ENCODE measurements around the gene LHX5. TPM values are rescaled to one million over a fixed set of nuclear protein-coding genes. Genes with fewer than 3 reads are reported as not detected.

LHX5 gene
- total RNA-seq, 4 donors from 2014 or later, result not detected

DNA sequence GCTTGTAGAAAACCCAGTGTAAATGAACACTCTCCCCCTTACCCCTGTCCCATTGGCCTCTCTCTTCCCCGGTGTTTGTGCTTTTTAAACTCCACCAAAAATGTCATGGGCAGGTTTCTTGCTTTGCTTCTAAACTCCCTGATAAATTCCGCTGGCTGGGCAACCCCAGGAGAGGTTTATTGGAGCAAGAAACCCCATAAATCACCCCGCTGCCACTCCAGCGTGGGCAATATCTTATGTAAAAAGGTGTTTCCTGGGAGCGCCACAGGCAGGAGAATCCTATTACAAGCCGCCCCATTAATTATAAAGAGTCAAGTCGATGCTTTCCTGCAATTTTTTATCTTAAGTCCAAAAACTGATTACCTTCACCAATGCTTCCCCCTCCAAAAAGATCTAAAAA is 22.8 kb downstream of the LHX5 start:
- H3K4me1 ChIP-seq, result no peaks in the 10 kb centered on the region
- H3K36me3 ChIP-seq, result no peaks in the 10 kb centered on the region
- H3K4me3 ChIP-seq, result no peak overlapping the region
- TF ChIP-seq POLR2A (IDR thresholded peaks at IDR 0.05), result no peak
- no peak for TF ChIP-seq CTCF (IDR thresholded peaks at IDR 0.05)
- no peaks in the 10 kb centered on the region for H3K9me3 ChIP-seq
- no peaks in the 10 kb centered on the region for H3K27me3 ChIP-seq
- no peak overlapping the region for H3K27ac ChIP-seq
- no peak for DNase-seq

DNA sequence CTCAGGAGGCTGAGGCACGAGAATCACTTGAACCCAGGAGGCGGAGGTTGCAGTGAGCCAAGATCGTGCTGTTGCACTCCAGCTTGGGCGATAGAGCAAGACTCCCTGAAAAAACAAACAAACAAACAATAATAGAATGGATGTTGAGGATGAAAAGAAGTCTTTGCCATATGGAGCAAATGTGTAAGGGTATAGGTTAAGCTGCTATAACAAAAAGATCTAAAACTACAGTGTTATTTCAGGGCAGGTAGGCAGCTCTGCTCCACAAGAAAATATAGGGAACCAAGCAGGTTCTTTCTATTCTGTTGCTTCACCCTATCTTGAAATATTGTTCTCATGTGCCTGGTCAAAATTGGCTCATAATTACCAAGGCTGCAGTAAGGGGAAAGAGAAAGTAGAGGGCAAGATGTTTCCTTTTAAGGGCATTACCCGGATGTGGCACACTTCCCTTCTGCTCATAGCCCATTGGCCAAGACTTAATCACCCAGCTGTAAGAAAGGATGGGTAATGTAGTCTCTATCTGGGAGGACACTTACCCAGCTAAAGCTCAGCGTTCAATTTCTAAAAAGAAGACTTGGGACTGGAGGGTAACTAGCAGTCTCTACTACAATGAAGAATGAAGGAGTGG is 26.0 kb downstream of the LHX5 start:
- Histone ChIP-seq H3K27ac (no peak overlapping the region), H3K4me1 (no peaks in the 10 kb centered on the region), H3K4me3 (no peak overlapping the region), H3K9me3 (no peaks in the 10 kb centered on the region), H3K36me3 (no peaks in the 10 kb centered on the region), H3K27me3 (no peaks in the 10 kb centered on the region)
- DNase-seq, result no peak
- TF ChIP-seq POLR2A (IDR thresholded peaks at IDR 0.05) (no peak), CTCF (IDR thresholded peaks at IDR 0.05) (no peak)

DNA sequence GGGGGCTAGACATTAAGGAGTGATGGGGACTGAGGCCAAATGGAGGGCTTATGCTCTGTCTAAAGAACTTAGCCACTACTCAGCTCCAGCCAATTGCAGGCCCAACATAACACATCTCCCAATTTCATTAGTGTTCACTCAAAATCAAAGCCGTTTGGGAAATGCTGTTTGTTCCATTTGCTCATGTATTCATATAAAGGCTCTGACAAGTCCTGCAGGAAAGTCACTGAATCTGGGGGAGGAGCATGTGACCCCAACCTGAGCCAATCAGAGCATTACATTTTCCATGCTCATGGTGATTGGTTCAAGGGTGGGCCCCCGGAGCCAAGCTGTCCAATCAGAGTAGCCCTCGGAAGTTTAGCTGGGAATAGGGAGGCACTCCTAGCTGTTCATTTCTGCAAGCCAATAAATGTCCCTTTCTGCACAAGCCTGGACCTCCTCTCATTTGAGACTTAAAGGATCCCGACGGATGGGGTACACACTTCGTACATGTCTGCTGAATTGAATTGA is 28.6 kb downstream of the LHX5 start:
- H3K27me3 ChIP-seq, result no peaks in the 10 kb centered on the region

GRCh38 chr12:113440947-113441782 is 30.5 kb downstream of the LHX5 start:
- Histone ChIP-seq H3K27me3 (no peaks in the 10 kb centered on the region), H3K27ac (no peak overlapping the region), H3K4me1 (no peaks in the 10 kb centered on the region), H3K36me3 (no peaks in the 10 kb centered on the region), H3K4me3 (no peak overlapping the region), H3K9me3 (no peaks in the 10 kb centered on the region)
- no peak for DNase-seq
- TF ChIP-seq POLR2A (IDR thresholded peaks at IDR 0.05) (no peak), CTCF (IDR thresholded peaks at IDR 0.05) (no peak)

More for the DNA sequence above, 28.6 kb downstream of the LHX5 start:
- TF ChIP-seq POLR2A (IDR thresholded peaks at IDR 0.05), result no peak
- no peak for TF ChIP-seq CTCF (IDR thresholded peaks at IDR 0.05)
- Histone ChIP-seq H3K9me3 (no peaks in the 10 kb centered on the region), H3K4me3 (no peak overlapping the region), H3K4me1 (no peaks in the 10 kb centered on the region), H3K36me3 (no peaks in the 10 kb centered on the region), H3K27ac (no peak overlapping the region)
- DNase-seq, result no peak

DNA sequence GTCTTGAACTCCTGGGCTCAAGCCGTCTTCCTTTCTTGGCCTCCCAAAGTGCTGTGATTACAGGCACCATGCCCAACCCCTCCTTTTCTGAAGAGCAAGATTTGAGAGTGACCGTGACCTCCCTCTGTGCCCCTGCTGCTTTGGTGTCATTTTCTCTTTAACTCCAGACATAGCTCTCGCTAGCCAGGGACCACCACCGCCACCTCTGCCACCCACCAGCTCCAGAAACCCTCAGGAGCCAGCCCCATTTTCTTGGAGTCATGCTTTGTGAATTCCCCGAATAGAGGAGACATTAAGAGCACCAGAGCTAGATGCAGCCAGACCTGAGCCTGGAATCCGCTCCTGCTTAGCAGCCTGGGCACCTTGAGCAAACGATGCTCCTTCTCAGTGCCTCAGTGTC is 31.3 kb downstream of the LHX5 start:
- no peaks in the 10 kb centered on the region for H3K36me3 ChIP-seq
- H3K27ac ChIP-seq, result no peak overlapping the region
- H3K4me1 ChIP-seq, result no peaks in the 10 kb centered on the region
- no peak for DNase-seq
- H3K4me3 ChIP-seq, result no peak overlapping the region
- H3K27me3 ChIP-seq, result no peaks in the 10 kb centered on the region
- no peaks in the 10 kb centered on the region for H3K9me3 ChIP-seq
- TF ChIP-seq POLR2A (IDR thresholded peaks at IDR 0.05), result no peak
- no peak for TF ChIP-seq CTCF (IDR thresholded peaks at IDR 0.05)

Data from Peyer's patch (tissue), 4 donors.